ENCODE results near the gene CHSY3.

DNA sequence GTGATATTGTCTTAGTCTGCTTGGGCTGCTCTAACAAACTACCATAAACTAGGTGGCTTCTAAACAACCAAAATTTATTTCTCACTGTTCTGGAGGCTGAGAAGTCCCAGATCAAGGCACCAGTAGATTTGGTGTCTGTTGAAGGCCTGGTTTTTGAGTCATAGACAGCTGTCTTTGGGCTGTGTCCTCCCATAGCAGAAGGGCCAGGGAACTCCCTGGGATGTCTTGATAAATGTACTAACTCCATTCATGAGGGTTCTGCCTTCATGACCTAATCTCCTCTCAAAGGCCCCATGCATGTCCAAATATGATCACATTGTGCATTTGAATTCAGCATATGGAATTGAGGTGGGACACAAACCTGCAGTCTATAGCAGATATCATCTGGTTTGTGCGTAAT, 121.2 kb downstream of the CHSY3 start:
- TF ChIP-seq, protein P1, sequence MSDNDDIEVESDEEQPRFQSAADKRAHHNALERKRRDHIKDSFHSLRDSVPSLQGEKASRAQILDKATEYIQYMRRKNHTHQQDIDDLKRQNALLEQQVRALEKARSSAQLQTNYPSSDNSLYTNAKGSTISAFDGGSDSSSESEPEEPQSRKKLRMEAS (IDR thresholded peaks at IDR 0.05) = no peak
- TF ChIP-seq, protein P2, sequence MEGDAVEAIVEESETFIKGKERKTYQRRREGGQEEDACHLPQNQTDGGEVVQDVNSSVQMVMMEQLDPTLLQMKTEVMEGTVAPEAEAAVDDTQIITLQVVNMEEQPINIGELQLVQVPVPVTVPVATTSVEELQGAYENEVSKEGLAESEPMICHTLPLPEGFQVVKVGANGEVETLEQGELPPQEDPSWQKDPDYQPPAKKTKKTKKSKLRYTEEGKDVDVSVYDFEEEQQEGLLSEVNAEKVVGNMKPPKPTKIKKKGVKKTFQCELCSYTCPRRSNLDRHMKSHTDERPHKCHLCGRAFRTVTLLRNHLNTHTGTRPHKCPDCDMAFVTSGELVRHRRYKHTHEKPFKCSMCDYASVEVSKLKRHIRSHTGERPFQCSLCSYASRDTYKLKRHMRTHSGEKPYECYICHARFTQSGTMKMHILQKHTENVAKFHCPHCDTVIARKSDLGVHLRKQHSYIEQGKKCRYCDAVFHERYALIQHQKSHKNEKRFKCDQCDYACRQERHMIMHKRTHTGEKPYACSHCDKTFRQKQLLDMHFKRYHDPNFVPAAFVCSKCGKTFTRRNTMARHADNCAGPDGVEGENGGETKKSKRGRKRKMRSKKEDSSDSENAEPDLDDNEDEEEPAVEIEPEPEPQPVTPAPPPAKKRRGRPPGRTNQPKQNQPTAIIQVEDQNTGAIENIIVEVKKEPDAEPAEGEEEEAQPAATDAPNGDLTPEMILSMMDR (IDR thresholded peaks at IDR 0.05; ENCODE audit: low read depth, low read length, missing input control) = no peak
- TF ChIP-seq, protein P3, sequence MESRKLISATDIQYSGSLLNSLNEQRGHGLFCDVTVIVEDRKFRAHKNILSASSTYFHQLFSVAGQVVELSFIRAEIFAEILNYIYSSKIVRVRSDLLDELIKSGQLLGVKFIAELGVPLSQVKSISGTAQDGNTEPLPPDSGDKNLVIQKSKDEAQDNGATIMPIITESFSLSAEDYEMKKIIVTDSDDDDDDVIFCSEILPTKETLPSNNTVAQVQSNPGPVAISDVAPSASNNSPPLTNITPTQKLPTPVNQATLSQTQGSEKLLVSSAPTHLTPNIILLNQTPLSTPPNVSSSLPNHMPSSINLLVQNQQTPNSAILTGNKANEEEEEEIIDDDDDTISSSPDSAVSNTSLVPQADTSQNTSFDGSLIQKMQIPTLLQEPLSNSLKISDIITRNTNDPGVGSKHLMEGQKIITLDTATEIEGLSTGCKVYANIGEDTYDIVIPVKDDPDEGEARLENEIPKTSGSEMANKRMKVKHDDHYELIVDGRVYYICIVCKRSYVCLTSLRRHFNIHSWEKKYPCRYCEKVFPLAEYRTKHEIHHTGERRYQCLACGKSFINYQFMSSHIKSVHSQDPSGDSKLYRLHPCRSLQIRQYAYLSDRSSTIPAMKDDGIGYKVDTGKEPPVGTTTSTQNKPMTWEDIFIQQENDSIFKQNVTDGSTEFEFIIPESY (IDR thresholded peaks at IDR 0.05) = no peak
- TF ChIP-seq RAD21 (IDR thresholded peaks at IDR 0.05) = no peak
- TF ChIP-seq YY1 (IDR thresholded peaks at IDR 0.05) = no peak
- TF ChIP-seq JUND (IDR thresholded peaks at IDR 0.05) = no peak

Measured in liver (tissue), 3 donors.